DOHH2 (cell line): ENCODE data around the gene PRSS3.
"Not testable (repeated sequence)": the region's sequence is repeated elsewhere in the genome, so short reads cannot be mapped to it uniquely, and the experiment has no call there.

Experiments
- H3F3A ChIP-seq: fragments of 200-600 bp; sonication (generic), shearing (Covaris generic); 2 replicates; pipeline ENCODE4 v1.6.0; 2016; ENCODE audit warnings: antibody characterized with exemption, mild to moderate bottlenecking; ENCODE audit not compliant: control insufficient read depth, insufficient read depth
- H3K27ac ChIP-seq: fragments of 200-600 bp; sonication (generic); 2 replicates; pipeline ENCODE4 v1.5.1; 2014; ENCODE audit warnings: low read depth, mild to moderate bottlenecking, low read length, moderate library complexity
- H3K27me3 ChIP-seq: fragments of 200-600 bp; sonication (generic); 2 replicates; pipeline ENCODE4 v1.6.1; 2014; ENCODE audit warnings: mild to moderate bottlenecking, low read length, mixed read lengths; ENCODE audit not compliant: control insufficient read depth
- H3K36me3 ChIP-seq: fragments of 200-600 bp; sonication (generic); 2 replicates; pipeline ENCODE4 v1.6.1; 2014; ENCODE audit warnings: mild to moderate bottlenecking, low read length, moderate library complexity, mixed read lengths; ENCODE audit not compliant: control insufficient read depth
- H3K4me1 ChIP-seq: fragments of 200-600 bp; sonication (generic); 2 replicates; pipeline ENCODE4 v1.6.1; 2014; ENCODE audit warnings: mild to moderate bottlenecking, low read length, mixed read lengths; ENCODE audit not compliant: control insufficient read depth
- H3K4me2 ChIP-seq: fragments of 200-600 bp; sonication (generic); 2 replicates; pipeline ENCODE4 v1.6.0; 2014; ENCODE audit warnings: mild to moderate bottlenecking, low read length, moderate library complexity
- H3K4me3 ChIP-seq: fragments of 200-600 bp; sonication (generic); 2 replicates; pipeline ENCODE4 v1.5.1; 2014; ENCODE audit warnings: mild to moderate bottlenecking, low read length, mixed read lengths
- H3K79me2 ChIP-seq: fragments of 200-600 bp; sonication (generic); 2 replicates; pipeline ENCODE4 v1.6.1; 2014; ENCODE audit warnings: mild to moderate bottlenecking, low read length, mixed read lengths; ENCODE audit not compliant: control insufficient read depth
- H3K9me2 ChIP-seq: fragments of 200-600 bp; sonication (generic); replicated peaks from 2 replicates; pipeline ENCODE4 v1.6.1; 2014; ENCODE audit warnings: mild to moderate bottlenecking, low read length, mixed read lengths; ENCODE audit not compliant: control insufficient read depth
- H3K9me3 ChIP-seq: fragments of 200-600 bp; sonication (generic); 2 replicates; pipeline ENCODE4 v1.6.1; 2014; ENCODE audit warnings: antibody characterized with exemption, low read length, mixed read lengths; ENCODE audit not compliant: control insufficient read depth, insufficient read depth
- H4K20me1 ChIP-seq: fragments of 200-600 bp; sonication (generic); 2 replicates; pipeline ENCODE4 v1.6.0; 2014; ENCODE audit warnings: low read depth, mild to moderate bottlenecking, antibody characterized with exemption, low read length, moderate library complexity; ENCODE audit not compliant: control insufficient read depth, insufficient read depth
- EZH2phosphoT487 ChIP-seq: fragments of 200-600 bp; sonication (generic); IDR thresholded peaks from 2 replicates; pipeline ENCODE4 v1.6.1; 2017; ENCODE audit warnings: borderline replicate concordance, mild to moderate bottlenecking, antibody characterized with exemption, low read length, moderate library complexity, mixed read lengths
- TF ChIP-seq, protein P1 (sequence below): fragments of 200-600 bp; sonication (generic); IDR thresholded peaks from one replicate; pipeline ENCODE4 v1.5.1; 2014; ENCODE audit warnings: antibody characterized with exemption, mild to moderate bottlenecking, low read depth, low read length; ENCODE audit not compliant: poor library complexity, severe bottlenecking

Gene PRSS3

DNA sequence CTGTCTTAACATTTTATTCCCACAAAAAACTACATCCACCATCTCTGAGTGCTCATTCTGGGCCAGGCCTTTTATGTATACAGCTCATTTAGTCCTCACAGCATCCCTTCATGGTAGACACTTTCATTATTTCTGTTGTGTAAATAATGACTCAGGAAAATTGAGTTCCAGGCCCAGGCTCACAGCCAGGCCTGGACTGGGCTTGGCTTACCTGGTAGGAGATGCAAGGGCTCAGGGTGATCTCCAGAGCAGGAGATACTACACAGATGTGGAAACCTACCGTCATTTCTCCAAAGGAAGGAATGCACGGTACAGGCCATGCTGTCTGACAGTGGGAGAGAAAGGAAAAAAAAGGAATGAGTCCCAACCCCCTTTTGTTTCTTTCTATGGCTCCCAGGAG, 11.8 kb downstream of the PRSS3 start:
- H3K9me2 ChIP-seq, H3K27me3 ChIP-seq, H3K36me3 ChIP-seq, H3K27ac ChIP-seq, H4K20me1 ChIP-seq, H3K9me3 ChIP-seq, H3K79me2 ChIP-seq, H3K4me2 ChIP-seq, H3K4me3 ChIP-seq, H3F3A ChIP-seq: not testable (repeated sequence)
- H3K4me1 ChIP-seq, result peaks cover 31% of the 10 kb centered on the region

DNA sequence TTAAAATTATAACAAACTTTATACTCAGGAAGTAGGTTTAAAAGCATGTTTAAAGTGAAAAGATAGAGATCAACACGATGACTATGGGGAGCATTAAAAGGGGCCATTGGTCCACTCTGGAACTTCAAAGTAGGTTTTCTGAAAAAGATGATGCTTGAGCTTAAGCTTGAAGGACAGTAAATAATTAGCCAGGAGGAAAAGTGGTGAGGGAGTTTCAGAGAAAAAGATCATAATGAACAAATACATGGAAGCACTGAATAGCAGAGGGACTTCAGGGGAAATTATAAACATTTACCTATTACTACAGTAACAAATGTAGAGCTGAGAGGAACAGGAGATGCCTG, 13.6 kb downstream of the PRSS3 start:
- not testable (repeated sequence) for H3K4me3 ChIP-seq, H3K9me2 ChIP-seq, H3F3A ChIP-seq, H3K79me2 ChIP-seq, H3K27me3 ChIP-seq, H4K20me1 ChIP-seq, H3K27ac ChIP-seq, H3K9me3 ChIP-seq, H3K36me3 ChIP-seq
- Histone ChIP-seq H3K4me2 (peak overlapping the region; percentile 67), H3K4me1 (peaks cover 41% of the 10 kb centered on the region)

DNA sequence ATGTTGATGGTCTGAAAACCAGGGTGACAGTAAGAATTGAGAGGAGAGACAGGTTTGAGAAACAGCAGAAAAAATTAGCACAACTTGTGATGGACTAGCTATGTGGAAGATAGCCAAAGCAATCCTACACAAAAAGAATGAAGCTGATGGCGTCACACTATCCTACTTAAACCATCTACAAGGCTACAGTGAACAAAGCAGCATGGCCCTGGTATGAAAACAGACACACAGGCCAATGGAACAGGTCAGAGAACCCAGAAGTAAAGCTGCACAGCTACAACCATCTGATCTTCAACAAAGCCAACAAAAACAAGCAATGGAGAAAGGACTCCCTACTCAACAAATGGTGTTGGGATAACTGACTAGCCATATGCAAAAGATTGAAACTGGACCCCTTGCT, 14.1 kb downstream of the PRSS3 start:
- Histone ChIP-seq H3K79me2 (peaks cover 5% of the 10 kb centered on the region), H3K4me2 (peak overlapping the region; percentile 67; the same call in 1 of the 2 replicates), H3K9me2 (no peaks in the 10 kb centered on the region), H3K4me1 (peaks cover 46% of the 10 kb centered on the region), H3F3A (peaks cover 2% of the 10 kb centered on the region; the same call in 1 of the 2 replicates), H3K27me3 (no peaks in the 10 kb centered on the region), H4K20me1 (no peaks in the 10 kb centered on the region), H3K9me3 (no peaks in the 10 kb centered on the region), H3K36me3 (no peaks in the 10 kb centered on the region), H3K27ac (no peak overlapping the region), H3K4me3 (no peak overlapping the region)
- TF ChIP-seq EZH2phosphoT487, result no peak
- TF ChIP-seq, protein P1, sequence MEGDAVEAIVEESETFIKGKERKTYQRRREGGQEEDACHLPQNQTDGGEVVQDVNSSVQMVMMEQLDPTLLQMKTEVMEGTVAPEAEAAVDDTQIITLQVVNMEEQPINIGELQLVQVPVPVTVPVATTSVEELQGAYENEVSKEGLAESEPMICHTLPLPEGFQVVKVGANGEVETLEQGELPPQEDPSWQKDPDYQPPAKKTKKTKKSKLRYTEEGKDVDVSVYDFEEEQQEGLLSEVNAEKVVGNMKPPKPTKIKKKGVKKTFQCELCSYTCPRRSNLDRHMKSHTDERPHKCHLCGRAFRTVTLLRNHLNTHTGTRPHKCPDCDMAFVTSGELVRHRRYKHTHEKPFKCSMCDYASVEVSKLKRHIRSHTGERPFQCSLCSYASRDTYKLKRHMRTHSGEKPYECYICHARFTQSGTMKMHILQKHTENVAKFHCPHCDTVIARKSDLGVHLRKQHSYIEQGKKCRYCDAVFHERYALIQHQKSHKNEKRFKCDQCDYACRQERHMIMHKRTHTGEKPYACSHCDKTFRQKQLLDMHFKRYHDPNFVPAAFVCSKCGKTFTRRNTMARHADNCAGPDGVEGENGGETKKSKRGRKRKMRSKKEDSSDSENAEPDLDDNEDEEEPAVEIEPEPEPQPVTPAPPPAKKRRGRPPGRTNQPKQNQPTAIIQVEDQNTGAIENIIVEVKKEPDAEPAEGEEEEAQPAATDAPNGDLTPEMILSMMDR, result no peak

DNA sequence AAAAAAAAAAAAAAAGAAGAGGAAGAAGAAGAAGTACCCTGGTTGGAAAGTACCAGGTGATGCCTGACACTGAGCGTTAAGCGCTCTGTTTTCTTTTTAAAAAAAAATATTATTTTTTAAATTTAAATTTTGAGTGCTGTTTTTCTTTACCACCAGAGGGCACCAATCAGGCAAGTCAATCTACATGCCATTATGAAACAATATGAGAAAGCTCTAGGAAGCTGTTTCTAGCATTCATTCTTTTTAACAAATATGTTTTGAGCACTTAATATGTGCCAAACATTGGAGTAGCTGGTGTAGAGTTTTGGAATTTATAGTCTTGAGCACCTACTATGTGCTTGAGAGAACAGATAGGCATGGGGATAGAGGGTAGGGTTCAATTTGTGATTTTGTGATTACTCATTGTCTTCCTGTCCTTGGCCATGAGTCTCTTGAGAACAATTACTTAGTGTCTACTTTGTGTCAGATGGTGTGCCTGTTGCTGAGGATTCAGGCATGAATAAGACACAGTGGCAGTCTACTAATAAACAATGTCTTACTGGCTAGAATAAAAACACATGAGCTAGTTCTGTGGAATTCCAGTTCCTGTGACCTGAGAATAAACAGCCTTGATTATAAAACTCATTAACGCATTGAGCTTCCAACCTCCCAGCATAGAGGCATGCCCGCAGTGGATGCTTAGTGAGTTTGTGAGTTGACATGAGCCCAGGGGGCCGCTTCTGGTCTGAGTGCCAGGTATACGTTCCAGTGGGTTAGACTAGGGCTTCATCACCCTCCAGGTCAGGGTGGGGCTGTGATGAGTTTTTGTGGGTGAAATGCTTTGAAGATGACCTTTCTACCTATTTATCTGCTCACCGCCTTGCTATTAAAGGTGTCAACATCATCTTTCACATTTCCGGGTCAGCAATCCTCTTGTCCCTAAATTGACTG, 18.6 kb downstream of the PRSS3 start:
- TF ChIP-seq EZH2phosphoT487, result no peak
- TF ChIP-seq, protein P1, result peak; percentile 31
- Histone ChIP-seq H3K4me1 (peaks cover 49% of the 10 kb centered on the region), H3K4me2 (peak overlapping the region; percentile 97), H3K9me3 (no peaks in the 10 kb centered on the region), H3F3A (peaks cover 17% of the 10 kb centered on the region), H3K79me2 (peaks cover 42% of the 10 kb centered on the region), H3K36me3 (peaks cover 13% of the 10 kb centered on the region), H3K4me3 (peak overlapping the region; percentile 89), H3K27me3 (no peaks in the 10 kb centered on the region), H3K9me2 (no peaks in the 10 kb centered on the region), H4K20me1 (peaks cover under 1% of the 10 kb centered on the region; the same call in 1 of the 2 replicates), H3K27ac (peak overlapping the region; percentile 96)
